Ovary (tissue), 3 donors: ENCODE measurements around the gene KLC1.

ENCODE experiments used
- CTCF ChIP-seq, 3 donors: fragments of 450-650 bp in 2 of 3; fragments of 200-600 bp in 1 of 3; IDR thresholded peaks; one replicate each; pipeline versions ENCODE4 v1.5.1 to v1.8.0; 2016 to 2022; ENCODE audit warnings: antibody characterized with exemption in 3 of 3, mild to moderate bottlenecking in 1 of 3
- EP300 ChIP-seq: sonication (generic); formaldehyde crosslinking; IDR thresholded peaks from one replicate; pipeline ENCODE4 v1.6.1; 2017; ENCODE audit warnings: antibody characterized with exemption
- POLR2A ChIP-seq: fragments of 450-650 bp; IDR thresholded peaks from one replicate; pipeline ENCODE4 v1.6.1; 2017; ENCODE audit warnings: antibody characterized with exemption, mild to moderate bottlenecking, moderate library complexity
- donor health status: DM: no; HTN: no; CAD: no.

- TF ChIP-seq POLR2A, result no peak
- TF ChIP-seq CTCF (IDR thresholded peaks at IDR 0.05), result no peak
- TF ChIP-seq EP300, result no peak
Observed at GRCh38 chr14:103728721-103729120, 99.7 kb downstream of the KLC1 start.
